HG03521 (cell line): ENCODE measurements around the gene CPNE1.
"Not testable (repeated sequence)": the region's sequence is repeated elsewhere in the genome, so short reads cannot be mapped to it uniquely, and the experiment has no call there.

Experiments
- ATAC-seq: cut with Tn5 transposase; IDR thresholded peaks from one replicate; pipeline ENCODE4 v1.9.1; 2021; ENCODE audit warnings: mild to moderate bottlenecking, moderate library complexity; ENCODE audit not compliant: unreplicated experiment

The CPNE1 gene

DNA sequence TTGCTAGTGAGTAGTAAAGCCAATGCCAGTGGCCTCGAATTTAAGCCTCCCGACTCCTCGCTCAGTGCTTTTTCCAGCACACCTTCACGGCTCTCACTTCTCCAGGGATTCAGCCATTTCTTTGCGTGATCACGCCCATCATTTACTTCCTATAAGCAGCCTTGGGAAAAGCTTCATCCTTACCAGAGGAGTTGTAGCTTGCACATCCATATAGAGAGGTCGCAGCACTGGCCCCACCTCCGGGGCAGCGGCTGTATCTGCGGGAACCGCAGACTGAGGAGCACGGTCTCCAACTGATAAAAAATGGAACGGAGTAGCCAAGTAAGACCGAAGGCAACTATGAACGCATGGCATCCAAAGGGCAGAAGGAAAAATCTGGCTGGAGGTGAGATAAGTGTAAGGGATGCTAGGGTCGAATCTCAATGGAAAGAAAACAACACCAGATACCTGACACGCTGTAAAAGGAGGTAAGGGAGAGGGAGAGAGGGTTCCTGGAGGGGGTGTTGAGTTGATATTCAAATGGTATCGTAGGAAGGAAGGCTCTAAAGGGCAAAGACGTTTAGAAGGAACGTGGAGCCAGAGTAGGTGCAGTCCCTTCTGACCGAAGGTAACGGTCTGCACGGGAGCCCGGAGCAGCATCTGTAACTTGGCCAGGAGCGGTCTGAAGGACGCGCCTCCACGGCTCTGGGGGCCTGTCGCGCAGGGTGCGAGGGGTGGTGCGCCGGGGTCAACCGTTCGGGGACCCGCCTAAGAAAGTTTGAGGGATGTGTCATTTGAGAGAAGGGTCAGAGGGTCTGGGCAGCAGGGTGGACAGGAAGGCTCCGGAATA, 33.8 kb upstream of the CPNE1 start:
- ATAC-seq = peak; percentile 15

DNA sequence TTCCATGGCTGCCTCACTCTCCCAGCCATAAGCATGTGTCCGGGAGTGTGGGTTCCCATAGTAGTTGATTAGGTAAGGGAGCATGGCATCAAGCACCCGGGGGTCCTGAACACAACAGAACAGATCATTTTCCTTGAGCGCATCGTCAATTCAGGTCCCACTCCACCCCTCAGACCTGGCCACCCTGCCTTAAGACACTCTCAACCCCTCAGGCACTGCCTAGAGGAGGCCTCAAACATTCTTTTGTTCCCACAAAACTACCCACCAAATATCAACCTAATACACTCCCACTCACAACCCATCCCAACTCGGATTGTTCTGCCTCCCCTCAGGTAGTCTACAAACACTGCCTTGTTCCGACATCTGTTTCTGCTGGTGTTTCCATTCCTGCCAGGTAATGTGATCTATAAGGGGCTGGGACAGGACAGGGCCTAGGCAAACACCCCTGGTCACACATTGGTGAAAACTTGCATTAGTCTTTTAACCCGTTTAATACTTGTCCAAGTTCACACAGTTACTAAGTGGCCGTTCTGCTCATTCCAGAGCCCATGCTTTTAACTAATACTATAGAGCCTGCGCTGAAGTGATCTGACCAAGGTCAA, 33.1 kb upstream of the CPNE1 start:
- ATAC-seq = no peak

DNA sequence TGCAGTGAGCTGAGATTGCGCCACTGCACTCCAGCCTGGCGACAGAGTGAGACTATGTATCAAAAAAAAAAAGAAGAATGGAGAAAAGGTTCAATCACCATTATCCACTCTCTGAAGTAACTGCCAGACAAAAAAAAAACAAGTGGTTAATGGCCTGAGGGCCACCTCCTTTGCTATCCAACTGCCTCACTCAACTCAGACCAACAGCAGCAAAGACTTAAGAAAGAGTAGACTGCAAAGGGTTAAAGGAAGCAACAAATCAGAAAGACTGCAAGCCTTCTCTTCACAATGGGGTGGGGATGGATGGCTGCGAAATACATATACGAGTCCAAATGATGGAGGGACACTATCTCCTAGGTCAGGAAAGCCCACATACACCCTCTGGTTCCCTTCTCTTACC, 31.3 kb upstream of the CPNE1 start:
- ATAC-seq = no peak

DNA sequence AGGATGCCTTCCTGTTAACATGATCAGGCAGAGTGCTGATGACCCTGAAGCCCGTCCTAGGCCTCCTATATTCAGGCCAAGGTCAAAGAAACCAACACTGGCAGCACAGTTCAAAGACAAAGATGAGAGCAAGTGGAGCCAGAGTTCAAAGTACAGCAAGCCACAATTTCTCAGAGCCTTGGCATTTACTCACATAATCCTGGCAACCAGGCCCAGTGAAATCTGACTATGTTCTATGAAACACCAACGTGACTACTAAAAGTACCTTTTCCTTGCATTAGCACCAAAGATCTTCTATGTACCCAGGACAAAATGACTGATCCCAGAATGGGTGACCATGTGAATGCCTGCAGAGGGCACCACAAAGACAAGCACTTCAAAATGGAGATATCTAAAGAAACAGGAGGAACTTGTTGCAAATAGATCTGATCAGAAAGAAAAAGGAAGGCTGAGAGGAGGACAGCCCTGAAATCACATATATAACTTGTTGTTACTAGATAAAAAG, 30.6 kb upstream of the CPNE1 start:
- no peak for ATAC-seq

DNA sequence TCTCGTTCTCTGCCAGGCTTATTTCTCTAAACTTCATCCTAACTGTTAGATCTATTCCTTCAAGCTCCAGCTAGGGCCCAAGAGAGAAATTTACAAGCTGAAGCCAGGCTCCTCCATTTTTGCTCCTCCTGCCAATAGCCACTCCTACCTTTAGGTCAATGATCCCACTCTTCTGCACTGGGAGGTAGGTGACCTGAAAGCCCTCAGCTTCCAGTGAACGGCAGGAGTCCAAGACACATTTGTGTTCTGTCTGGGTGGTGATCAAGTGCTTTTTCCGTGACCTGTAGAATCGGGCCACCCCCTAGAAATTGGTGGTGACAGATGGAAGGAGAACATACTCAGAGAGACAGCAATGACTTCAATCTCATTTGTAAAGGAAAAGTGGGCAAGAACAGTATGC, 25.6 kb upstream of the CPNE1 start:
- no peak for ATAC-seq

DNA sequence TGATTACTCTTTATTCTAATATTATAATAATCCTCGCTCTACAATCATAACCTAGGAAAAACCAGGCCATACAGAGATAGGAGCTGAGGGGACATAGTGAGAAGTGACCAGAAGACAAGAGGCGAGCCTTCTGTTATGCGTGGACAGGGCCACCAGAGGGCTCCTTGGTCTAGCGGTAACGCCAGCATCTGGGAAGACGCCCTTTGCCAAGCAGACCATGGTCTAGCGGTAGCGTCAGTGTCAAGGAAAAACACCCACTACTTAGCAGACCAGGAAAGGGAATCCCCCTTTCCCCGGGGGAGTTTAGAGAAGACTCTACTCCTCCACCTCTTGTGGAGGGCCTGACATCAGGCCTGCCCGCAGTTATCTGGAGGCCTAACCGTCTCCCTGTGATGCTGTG, 22.2 kb upstream of the CPNE1 start:
- not testable (repeated sequence) for ATAC-seq

DNA sequence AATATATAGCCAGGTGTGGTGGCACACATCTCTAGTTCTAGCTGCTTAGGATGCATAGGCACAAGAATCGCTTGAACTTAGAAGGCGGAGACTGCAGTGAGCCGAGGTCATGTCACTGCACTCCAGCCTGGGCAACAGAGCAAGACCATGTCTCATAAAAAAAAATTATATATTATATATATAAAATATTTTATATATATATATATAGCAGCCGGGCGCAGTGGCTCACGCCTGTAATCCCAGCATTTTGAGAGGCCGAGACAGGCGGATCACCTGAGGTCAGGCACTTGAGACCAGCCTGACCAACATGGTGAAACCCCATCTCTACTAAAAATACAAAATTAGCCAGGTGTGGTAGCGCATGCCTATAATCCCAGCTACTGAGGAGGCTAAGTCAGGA, 20.7 kb upstream of the CPNE1 start:
- not testable (repeated sequence) for ATAC-seq

DNA sequence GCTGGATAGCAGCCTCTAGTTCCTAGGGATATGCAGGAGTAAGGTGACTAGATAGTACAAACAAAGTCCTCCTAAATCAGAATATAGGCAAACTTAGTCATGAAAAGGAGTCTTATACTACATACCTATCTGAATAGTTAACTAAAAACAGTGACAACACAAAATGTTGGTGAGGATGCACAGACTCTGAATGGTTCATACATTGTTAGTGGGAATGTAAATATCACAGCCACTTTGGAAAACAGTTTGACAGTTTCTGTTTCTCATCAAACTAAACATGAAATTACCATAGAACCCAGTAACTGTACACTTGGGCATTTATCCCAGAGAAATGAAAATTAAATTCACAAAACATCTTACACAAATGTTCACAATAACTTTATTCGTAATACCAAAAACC, 17.3 kb upstream of the CPNE1 start:
- ATAC-seq = no peak

DNA sequence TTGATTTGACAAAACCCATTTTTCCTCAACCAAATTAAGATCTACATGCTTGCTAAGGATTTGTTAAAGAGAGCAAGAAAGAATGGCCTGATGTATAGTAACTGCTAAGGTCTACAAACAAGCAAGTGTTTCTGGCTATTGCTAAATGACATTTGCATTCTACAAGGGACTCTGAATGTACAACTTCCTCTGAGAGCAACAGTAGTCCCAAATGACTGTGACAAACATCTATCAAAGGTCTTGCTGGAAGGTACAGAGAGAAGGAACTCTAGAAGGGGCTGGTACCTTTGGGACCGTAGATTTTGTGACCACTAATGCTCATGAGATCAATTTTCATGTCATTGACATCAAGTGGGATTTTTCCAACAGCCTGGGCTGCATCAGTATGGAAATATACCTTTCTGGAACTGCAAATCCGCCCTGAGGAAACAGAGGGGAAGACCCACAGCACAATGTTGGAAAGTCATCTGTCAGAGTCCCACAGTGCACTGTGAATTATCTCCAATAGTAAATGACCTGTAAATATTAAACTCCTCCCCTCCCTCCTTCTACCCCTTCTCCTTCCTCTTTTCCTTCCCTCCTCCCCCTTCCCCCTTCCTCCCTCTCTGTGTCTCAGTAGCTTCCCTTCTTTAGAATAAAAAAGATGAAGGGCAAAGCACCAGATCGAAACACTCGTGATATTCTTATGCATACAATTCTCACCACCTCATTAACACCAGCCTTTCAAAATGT, 15.9 kb upstream of the CPNE1 start:
- no peak for ATAC-seq

DNA sequence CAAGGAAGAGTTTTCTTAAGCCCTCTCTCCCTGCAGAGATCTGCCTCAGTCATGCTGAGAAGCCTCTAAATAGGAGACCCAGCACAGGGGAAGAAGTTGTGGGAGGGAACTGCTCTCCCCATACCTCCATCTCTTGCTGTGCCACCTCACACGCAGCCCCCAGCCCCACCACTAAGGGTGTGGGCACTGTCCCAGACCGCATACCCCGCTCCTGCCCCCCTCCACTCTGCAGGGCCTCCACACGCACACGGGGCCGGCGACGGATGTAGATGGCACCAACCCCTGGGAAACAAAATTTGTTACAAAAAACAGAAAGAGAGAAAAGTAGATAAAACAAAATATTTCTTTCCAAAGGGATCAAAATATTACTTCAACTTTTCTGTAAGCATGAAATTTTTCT, 10.2 kb upstream of the CPNE1 start:
- no peak for ATAC-seq

DNA sequence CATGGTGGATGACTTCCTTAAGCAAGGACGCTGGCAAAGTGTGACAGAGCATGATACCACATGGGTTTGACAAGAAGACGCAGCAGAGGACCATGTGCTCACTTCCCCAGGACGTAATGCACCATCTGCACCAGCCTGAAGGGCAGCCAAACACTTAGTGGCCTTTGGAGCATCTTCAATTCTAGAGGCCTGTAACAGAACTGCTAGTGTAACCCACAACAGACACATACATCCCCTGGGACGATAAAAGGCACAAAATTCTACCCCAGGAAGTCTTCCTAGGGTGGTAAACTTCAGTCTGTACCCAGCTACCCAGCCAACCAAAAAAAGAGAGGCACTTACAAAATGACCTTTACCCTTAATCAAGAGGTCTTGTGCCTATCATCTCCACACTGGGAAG, 9.2 kb upstream of the CPNE1 start:
- ATAC-seq = no peak

DNA sequence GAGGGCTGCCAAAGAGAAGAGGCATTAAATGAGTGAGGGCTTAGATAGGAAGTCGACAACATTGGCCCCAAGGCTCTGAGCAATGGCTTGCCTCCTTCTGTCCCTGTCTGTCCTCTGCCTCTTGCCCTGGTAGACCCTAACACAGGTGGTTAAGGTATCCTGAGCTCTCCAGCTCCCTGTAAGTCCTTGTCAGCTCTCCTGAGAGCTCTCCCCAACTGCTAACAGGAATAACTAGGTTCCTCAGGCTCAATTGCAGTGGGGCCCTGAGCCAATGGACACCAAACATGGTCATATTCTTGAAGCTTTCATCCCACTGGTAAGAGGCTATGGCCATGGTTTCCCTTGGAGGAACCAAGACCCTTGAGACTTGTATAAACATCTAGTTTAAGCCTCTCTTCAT, 5.0 kb upstream of the CPNE1 start:
- no peak for ATAC-seq

DNA sequence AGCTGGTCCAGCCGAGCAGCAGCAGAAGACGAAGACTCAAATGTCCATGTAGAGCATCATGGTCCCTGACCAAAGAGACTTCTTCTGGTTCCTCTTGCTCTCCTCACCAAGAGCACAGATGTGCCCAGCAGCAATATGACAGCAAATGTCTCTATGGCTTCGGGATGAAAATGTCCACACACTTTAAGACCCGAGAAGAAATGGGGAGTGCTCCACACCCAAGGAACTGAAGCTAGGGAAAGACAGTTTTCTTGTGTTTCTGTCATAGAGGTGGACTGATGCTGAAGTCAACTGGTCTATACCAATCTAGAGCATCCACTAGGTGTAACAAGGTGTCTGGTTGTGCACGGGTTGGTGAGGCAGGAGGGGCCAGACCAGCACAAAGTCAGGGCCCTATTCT, 4.5 kb upstream of the CPNE1 start:
- ATAC-seq = no peak

DNA sequence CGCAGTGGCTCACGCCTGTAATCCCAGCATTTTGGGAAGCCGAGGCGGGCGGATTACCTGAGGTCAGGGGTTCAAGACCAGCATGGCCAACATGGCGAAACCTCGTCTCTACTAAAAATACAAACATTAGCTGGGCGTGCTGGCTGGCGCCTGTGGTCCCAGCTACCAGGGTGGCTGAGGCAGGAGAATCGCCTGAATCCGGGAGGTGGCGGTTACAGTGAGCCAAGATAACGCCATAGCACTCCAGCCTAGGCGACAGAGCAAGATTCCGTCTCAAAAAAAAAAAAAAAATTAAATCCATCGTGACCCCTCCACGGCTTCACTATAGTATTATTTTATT, 1.2 kb upstream of the CPNE1 start:
- no peak for ATAC-seq

DNA sequence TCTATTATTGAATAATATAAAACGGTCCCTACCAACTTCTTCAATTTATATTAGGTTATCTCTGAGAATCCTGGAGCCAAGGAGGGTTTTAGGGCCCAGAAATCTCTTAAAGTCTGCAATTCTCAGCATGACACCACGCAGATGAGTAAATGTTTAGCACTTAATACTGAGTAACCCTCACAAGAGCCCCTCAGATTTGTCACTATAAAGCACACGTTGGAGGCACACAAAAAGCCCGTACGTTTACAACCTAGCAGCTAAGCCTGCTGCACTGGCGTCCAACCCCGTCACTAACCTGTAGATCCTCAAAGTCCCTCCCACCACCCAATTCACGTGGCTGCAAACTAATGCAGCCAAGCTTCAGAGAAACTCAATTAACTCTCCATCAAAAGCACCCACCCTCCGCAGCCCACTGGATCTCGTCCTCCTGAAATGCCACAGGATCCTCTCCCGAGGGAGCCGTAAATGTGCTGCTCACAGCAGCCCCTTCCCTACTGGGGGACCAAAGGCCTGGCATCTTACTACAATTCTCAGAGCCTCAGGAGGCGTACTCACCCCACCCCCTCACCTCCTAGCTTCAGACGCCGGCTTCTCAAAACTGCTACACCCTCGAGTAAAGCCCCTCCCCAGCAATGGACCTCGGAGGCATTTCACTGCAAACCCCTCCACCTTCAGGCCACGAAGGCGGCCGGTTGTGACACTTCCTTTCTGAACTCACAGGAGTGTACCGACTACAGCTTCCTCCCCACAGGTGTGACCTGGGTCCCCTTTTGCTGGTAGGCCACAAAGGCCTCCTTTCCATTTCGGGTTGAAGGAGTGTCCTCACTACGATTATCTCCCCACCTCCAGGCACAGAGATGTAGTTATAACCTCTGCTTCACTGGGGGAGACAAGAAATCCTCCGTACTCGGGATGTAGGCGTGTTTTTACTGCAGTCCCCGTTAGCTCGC, 909 bp downstream of the CPNE1 start:
- ATAC-seq = peak; percentile 24

DNA sequence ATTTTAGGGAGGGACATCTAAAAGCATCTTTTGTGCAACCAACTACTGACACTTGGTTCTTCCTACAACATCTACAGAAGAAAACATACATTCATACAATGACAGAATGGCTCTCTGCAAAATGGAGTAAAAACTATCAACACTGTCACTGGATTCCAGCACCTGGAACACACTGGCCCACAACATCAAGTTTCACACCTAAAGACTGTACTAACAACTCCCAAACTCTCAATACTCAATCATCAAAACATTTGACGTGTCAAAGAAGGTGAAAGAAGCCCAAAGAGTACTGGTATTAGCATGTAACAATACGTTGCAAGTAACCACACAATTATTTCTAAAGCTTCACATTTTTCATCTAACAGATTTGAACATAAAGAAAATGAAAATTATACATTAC, 2.1 kb downstream of the CPNE1 start:
- no peak for ATAC-seq

DNA sequence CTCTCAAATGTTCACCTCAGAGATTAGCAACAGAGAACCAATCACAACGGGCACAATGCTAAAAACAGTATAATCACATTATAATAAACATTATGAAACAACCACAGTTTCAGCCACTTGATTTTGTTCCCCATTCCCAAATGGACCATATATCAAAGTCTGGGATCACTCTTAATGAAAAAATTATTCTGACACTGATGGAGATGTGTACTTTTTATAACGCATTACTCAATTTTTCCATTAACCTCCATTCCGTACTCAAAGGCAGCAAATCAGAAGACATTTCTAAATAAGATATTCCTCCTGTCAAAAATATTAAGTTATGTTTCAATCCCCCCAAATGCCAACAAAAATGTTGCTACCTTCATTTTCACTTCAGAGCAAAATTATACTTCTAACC, 2.8 kb downstream of the CPNE1 start:
- ATAC-seq = no peak

DNA sequence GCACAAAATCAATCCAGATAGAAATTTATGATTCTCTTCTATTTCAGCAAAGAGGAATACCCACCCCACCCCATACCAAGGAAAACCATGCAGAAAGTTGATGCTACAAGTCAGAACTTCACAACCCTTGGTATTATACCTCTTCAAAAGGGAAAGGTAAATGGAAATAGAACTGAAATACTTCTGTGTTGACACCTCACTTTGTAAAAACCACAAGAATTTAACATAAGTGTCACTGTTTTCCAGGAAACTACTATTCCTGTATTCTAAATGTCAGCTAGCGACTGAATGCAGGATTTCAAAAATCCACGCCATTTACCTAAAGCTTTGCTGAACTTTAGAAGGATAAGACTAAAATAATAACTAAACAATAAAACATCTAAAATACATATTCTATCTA, 3.6 kb downstream of the CPNE1 start:
- no peak for ATAC-seq

DNA sequence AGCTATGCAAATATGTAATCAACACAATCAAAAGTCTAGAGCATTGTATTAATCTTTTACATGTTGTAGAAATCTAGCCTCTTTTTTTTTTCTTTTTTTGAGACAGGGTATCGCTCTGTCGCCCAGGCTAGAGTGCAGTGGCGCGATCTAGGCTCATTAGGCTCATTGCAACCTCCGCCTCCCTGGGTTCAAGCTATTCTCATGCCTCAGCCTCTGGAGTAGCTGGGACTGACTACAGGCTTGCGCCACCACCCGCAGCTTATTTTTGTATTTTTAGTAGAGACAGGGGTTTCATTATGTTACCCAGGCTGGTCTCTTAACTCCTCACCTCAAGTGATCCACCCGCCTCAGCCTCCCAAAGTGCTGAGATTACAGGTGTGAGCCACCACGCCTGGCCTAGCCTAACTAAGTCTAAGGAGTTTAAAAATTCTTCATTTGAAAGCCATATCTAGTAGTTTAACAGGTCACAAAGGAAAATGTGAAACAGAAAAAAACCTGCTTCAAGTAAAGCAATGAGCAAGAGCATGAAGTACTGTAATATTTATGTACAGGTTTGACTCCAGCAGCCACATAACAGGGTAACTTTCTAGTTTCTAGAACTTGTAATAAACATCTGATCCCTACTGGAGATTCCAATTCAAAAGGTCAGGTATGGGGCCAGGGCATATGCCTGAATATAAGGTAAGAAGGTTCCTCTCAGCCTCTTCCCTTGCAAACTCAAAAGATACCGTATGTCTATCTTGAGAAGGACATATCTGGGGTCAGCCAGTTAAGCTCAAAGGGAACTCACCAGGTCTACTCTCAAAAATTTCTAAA, 4.4 kb downstream of the CPNE1 start:
- ATAC-seq = no peak

DNA sequence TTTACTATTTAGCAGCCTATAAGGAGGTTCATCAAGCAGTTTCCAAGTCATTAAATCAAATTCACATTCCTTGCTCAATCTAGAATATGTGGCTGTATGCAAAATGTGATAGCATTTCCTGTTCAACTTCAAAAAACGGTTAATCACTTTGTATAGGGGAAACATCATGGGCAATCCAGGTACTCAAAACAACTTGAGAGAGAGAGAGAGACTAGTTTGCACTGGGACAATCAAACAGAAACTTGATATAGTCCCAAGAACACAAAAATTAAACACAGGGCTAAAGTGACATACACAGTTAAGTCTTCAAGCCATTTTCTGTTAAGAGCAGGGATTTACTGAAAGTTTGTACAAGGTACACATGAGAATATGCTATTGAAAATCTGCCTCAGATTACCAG, 7.4 kb downstream of the CPNE1 start:
- no peak for ATAC-seq
